SK-N-SH treated with all-trans-retinoic acid at 6 μM for 48 hours (cell line): ENCODE results near the gene ZNF575.

Experiments used
- ARNTL ChIP-seq: fragments of 450-650 bp; formaldehyde crosslinking; IDR thresholded peaks from 2 replicates; pipeline ENCODE4 v1.5.0; 2020; ENCODE audit warnings: low read depth, mild to moderate bottlenecking, moderate library complexity, borderline replicate concordance
- BACH2 ChIP-seq: fragments of 250-450 bp; sonication (Bioruptor Pico); IDR thresholded peaks from 2 replicates; pipeline ENCODE4 v1.9.0; 2021; ENCODE audit warnings: mild to moderate bottlenecking, borderline replicate concordance
- CSDC2 ChIP-seq: fragments of 250-450 bp; sonication (Bioruptor Pico); IDR thresholded peaks from 2 replicates; pipeline ENCODE4 v1.5.0; 2020; ENCODE audit warnings: mild to moderate bottlenecking, moderate library complexity
- GLIS3 ChIP-seq: fragments of 250-450 bp; sonication (Bioruptor Pico); IDR thresholded peaks from 2 replicates; pipeline ENCODE4 v1.5.0; 2020; ENCODE audit warnings: mild to moderate bottlenecking, moderate library complexity
- OSR1 ChIP-seq: fragments of 250-450 bp; sonication (Bioruptor Pico); IDR thresholded peaks from 2 replicates; pipeline ENCODE4 v1.8.0; 2022; ENCODE audit warnings: moderate library complexity, mild to moderate bottlenecking, inconsistent platforms
- ZC3H10 ChIP-seq: fragments of 250-450 bp; sonication (Bioruptor Pico); IDR thresholded peaks from 2 replicates; pipeline ENCODE4 v1.5.1; 2021; ENCODE audit warnings: mild to moderate bottlenecking, moderate library complexity
- ZFP3 ChIP-seq: fragments of 250-450 bp; sonication (Bioruptor Pico); IDR thresholded peaks from 2 replicates; pipeline ENCODE4 v1.5.0; 2020; ENCODE audit warnings: mild to moderate bottlenecking, moderate library complexity
- ZFP30 ChIP-seq: fragments of 450-650 bp; formaldehyde crosslinking; IDR thresholded peaks from 2 replicates; pipeline ENCODE4 v1.5.0; 2022; ENCODE audit warnings: mild to moderate bottlenecking, moderate library complexity
- ZNF8 ChIP-seq: fragments of 450-650 bp; formaldehyde crosslinking; IDR thresholded peaks from 2 replicates; pipeline ENCODE4 v1.5.0; 2020; ENCODE audit warnings: mild to moderate bottlenecking, moderate library complexity
- TF ChIP-seq, protein P1 (sequence below): fragments of 250-450 bp; sonication (Bioruptor Pico); IDR thresholded peaks from 2 replicates; pipeline ENCODE4 v1.5.0; 2020; ENCODE audit warnings: mild to moderate bottlenecking, moderate library complexity
- TF ChIP-seq, protein P2 (sequence below): fragments of 250-450 bp; sonication (Bioruptor Pico); IDR thresholded peaks from 2 replicates; pipeline ENCODE4 v1.5.1; 2020; ENCODE audit warnings: low read depth, mild to moderate bottlenecking, moderate library complexity
- TF ChIP-seq, protein P3 (sequence below): fragments of 250-450 bp; sonication (Bioruptor Pico); IDR thresholded peaks from 2 replicates; pipeline ENCODE4 v1.8.0; 2020; ENCODE audit warnings: mild to moderate bottlenecking, moderate library complexity, borderline replicate concordance

DNA sequence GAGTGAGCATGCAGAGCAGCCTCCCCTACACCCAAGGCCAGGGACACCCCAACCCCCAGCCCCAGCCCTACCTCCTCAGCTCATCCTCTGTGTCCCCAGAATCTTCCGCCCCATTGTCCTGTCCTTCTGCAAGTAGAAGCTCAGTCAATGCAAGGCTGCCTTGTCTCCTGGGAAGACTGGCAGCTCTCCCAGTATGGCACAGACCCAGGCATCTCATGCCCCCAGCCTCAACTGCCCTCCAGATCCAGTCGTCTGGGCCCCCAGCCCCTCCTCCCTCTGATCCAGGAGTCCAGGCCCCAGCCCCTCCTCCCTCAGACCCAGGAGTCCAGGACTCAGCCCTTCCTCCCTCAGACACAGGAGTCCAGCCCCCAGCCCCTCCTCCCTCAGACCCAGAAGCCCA, 13.0 kb downstream of the ZNF575 start:
- TF ChIP-seq, protein P1, sequence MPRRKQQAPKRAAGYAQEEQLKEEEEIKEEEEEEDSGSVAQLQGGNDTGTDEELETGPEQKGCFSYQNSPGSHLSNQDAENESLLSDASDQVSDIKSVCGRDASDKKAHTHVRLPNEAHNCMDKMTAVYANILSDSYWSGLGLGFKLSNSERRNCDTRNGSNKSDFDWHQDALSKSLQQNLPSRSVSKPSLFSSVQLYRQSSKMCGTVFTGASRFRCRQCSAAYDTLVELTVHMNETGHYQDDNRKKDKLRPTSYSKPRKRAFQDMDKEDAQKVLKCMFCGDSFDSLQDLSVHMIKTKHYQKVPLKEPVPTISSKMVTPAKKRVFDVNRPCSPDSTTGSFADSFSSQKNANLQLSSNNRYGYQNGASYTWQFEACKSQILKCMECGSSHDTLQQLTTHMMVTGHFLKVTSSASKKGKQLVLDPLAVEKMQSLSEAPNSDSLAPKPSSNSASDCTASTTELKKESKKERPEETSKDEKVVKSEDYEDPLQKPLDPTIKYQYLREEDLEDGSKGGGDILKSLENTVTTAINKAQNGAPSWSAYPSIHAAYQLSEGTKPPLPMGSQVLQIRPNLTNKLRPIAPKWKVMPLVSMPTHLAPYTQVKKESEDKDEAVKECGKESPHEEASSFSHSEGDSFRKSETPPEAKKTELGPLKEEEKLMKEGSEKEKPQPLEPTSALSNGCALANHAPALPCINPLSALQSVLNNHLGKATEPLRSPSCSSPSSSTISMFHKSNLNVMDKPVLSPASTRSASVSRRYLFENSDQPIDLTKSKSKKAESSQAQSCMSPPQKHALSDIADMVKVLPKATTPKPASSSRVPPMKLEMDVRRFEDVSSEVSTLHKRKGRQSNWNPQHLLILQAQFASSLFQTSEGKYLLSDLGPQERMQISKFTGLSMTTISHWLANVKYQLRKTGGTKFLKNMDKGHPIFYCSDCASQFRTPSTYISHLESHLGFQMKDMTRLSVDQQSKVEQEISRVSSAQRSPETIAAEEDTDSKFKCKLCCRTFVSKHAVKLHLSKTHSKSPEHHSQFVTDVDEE (CRISPR knock-in tag): no peak
- TF ChIP-seq, protein P2, sequence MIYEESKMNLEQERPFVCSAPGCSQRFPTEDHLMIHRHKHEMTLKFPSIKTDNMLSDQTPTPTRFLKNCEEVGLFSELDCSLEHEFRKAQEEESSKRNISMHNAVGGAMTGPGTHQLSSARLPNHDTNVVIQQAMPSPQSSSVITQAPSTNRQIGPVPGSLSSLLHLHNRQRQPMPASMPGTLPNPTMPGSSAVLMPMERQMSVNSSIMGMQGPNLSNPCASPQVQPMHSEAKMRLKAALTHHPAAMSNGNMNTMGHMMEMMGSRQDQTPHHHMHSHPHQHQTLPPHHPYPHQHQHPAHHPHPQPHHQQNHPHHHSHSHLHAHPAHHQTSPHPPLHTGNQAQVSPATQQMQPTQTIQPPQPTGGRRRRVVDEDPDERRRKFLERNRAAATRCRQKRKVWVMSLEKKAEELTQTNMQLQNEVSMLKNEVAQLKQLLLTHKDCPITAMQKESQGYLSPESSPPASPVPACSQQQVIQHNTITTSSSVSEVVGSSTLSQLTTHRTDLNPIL (CRISPR knock-in tag): no peak
- no peak for TF ChIP-seq ARNTL (CRISPR knock-in tag)
- no peak for TF ChIP-seq OSR1
- TF ChIP-seq ZFP30 (CRISPR knock-in tag): no peak
- TF ChIP-seq, protein P3, sequence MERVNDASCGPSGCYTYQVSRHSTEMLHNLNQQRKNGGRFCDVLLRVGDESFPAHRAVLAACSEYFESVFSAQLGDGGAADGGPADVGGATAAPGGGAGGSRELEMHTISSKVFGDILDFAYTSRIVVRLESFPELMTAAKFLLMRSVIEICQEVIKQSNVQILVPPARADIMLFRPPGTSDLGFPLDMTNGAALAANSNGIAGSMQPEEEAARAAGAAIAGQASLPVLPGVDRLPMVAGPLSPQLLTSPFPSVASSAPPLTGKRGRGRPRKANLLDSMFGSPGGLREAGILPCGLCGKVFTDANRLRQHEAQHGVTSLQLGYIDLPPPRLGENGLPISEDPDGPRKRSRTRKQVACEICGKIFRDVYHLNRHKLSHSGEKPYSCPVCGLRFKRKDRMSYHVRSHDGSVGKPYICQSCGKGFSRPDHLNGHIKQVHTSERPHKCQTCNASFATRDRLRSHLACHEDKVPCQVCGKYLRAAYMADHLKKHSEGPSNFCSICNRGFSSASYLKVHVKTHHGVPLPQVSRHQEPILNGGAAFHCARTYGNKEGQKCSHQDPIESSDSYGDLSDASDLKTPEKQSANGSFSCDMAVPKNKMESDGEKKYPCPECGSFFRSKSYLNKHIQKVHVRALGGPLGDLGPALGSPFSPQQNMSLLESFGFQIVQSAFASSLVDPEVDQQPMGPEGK (CRISPR knock-in tag): no peak
- no peak for TF ChIP-seq CSDC2 (CRISPR knock-in tag)
- TF ChIP-seq GLIS3 (CRISPR knock-in tag): no peak
- no peak for TF ChIP-seq ZFP3 (CRISPR knock-in tag)
- TF ChIP-seq ZNF8 (CRISPR knock-in tag): no peak
- no peak for TF ChIP-seq BACH2
- no peak for TF ChIP-seq ZC3H10 (CRISPR knock-in tag)
